ENCODE measurements around the gene SPEG.

The SPEG gene

GRCh38 chr2:219423652-219424377 is 10.8 kb upstream of the SPEG start:
- H3K4me3 ChIP-seq (ENCODE audit: low read depth, low read length): no peak overlapping the region
- DNase-seq (ENCODE audit: low read depth): no peak
- TF ChIP-seq, protein P1, sequence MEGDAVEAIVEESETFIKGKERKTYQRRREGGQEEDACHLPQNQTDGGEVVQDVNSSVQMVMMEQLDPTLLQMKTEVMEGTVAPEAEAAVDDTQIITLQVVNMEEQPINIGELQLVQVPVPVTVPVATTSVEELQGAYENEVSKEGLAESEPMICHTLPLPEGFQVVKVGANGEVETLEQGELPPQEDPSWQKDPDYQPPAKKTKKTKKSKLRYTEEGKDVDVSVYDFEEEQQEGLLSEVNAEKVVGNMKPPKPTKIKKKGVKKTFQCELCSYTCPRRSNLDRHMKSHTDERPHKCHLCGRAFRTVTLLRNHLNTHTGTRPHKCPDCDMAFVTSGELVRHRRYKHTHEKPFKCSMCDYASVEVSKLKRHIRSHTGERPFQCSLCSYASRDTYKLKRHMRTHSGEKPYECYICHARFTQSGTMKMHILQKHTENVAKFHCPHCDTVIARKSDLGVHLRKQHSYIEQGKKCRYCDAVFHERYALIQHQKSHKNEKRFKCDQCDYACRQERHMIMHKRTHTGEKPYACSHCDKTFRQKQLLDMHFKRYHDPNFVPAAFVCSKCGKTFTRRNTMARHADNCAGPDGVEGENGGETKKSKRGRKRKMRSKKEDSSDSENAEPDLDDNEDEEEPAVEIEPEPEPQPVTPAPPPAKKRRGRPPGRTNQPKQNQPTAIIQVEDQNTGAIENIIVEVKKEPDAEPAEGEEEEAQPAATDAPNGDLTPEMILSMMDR (IDR thresholded peaks at IDR 0.05; ENCODE audit: control insufficient read depth, extremely low read depth, insufficient read depth): no peak

- H3K4me3 ChIP-seq (ENCODE audit: low read depth, low read length): no peak overlapping the region
- DNase-seq (ENCODE audit: low read depth): no peak
- TF ChIP-seq, protein P1 (IDR thresholded peaks at IDR 0.05; ENCODE audit: control insufficient read depth, extremely low read depth, insufficient read depth): no peak
Observed at GRCh38 chr2:219425238-219426067, 9.2 kb upstream of the SPEG start.

DNA sequence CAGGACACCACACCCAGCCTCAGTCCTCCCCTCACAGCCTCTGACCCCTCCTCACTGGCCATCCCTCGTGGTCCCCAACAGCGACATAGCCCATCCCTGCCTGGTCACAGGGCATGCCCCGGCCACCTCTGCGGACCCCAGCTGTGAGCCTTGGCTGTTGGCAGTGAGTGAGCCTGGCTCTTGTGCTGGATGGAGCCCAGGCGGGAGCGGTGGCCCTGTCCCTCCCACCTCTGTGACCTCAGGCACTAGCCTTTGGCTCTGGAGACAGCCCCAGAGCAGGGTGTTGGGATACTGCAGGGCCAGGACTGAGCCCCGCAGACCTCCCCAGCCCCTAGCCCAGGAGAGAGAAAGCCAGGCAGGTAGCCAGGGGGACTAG is 8.6 kb upstream of the SPEG start:
- TF ChIP-seq, protein P1 (IDR thresholded peaks at IDR 0.05; ENCODE audit: control insufficient read depth, extremely low read depth, insufficient read depth): no peak
- no peak for DNase-seq (ENCODE audit: low read depth)
- no peak overlapping the region for H3K4me3 ChIP-seq (ENCODE audit: low read depth, low read length)

- H3K4me3 ChIP-seq (ENCODE audit: low read depth, low read length): no peak overlapping the region
- DNase-seq (ENCODE audit: low read depth): no peak
- TF ChIP-seq, protein P1 (IDR thresholded peaks at IDR 0.05; ENCODE audit: control insufficient read depth, extremely low read depth, insufficient read depth): no peak
Observed at GRCh38 chr2:219426534-219427136, 8.0 kb upstream of the SPEG start.

GRCh38 chr2:219428469-219428868 is 6.2 kb upstream of the SPEG start:
- TF ChIP-seq, protein P1 (IDR thresholded peaks at IDR 0.05; ENCODE audit: control insufficient read depth, extremely low read depth, insufficient read depth): no peak
- H3K4me3 ChIP-seq (ENCODE audit: low read depth, low read length): no peak overlapping the region
- DNase-seq (ENCODE audit: low read depth): no peak

- TF ChIP-seq, protein P1 (IDR thresholded peaks at IDR 0.05; ENCODE audit: control insufficient read depth, extremely low read depth, insufficient read depth): no peak
- no peak for DNase-seq (ENCODE audit: low read depth)
- no peak overlapping the region for H3K4me3 ChIP-seq (ENCODE audit: low read depth, low read length)
Observed at GRCh38 chr2:219429958-219430606, 4.6 kb upstream of the SPEG start.

Measured in LNCaP clone FGC (cell line).